Activated B cell treated with CpG ODN at 0.5 μM for 24 hours (primary cell): ENCODE measurements around the gene DYNLT4. TPM values are rescaled to one million over a fixed set of nuclear protein-coding genes. Genes with fewer than 3 reads are reported as not detected.

Experiments used
- ATAC-seq: fragments of 200-7000 bp; cut with Tn5 transposase; one replicate; pipeline ENCODE4 v1.10.0; 2021; ENCODE audit warnings: low read depth, mild to moderate bottlenecking, moderate library complexity
- CTCF ChIA-PET: fragments of 350-600 bp; sonication (Branson Sonifier 250); formaldehyde crosslinking; loops from one replicate; lab custom pipeline; 2021; ENCODE audit warnings: antibody characterized with exemption; lab: Charles Lee
- POLR2A ChIA-PET: fragments of 350-600 bp; sonication (Branson Sonifier 250); formaldehyde crosslinking; loops from one replicate; lab custom pipeline; 2021; ENCODE audit warnings: antibody characterized with exemption; lab: Charles Lee
- DNase-seq: peaks from one replicate; pipeline ENCODE4 v3.0.0; 2022
- H3K27ac Mint-ChIP-seq: one replicate; pipeline ENCODE4 v1.8.0; 2020; ENCODE audit warnings: mixed read lengths
- H3K27me3 Mint-ChIP-seq: one replicate; pipeline ENCODE4 v1.8.0; 2021; ENCODE audit warnings: mixed read lengths
- H3K36me3 Mint-ChIP-seq: one replicate; pipeline ENCODE4 v1.8.0; 2021; ENCODE audit warnings: low read depth, mixed read lengths
- H3K4me1 Mint-ChIP-seq: one replicate; pipeline ENCODE4 v1.8.0; 2021; ENCODE audit warnings: mixed read lengths
- H3K4me3 Mint-ChIP-seq: one replicate; pipeline ENCODE4 v1.8.0; 2020; ENCODE audit warnings: mild to moderate bottlenecking, mixed read lengths
- H3K9me3 Mint-ChIP-seq: one replicate; pipeline ENCODE4 v1.8.0; 2020; ENCODE audit warnings: mixed read lengths
- CTCF ChIP-seq: fragments of 200-600 bp; IDR thresholded peaks from one replicate; pipeline ENCODE4 v1.8.0; 2022; ENCODE audit warnings: antibody characterized with exemption, mild to moderate bottlenecking
- intact Hi-C: fragments of 100-400 bp; cut with micrococcal nuclease; formaldehyde crosslinking; loops from one replicate; pipeline ENCODE4 v1.15.1; 2024
- total RNA-seq: library from RNA; stranded (reverse); gene quantifications from 2 replicates; pipeline ENCODE4 v1.2.3, GENCODE V29; 2022

Gene DYNLT4
- total RNA-seq, 1 donor from 2014 or later: not detected

- TF ChIP-seq CTCF: no peak
- Mint-ChIP-seq H3K9me3 (no peaks in the 10 kb centered on the region), H3K27me3 (no peaks in the 10 kb centered on the region), H3K4me1 (peaks cover 38% of the 10 kb centered on the region), H3K27ac (peak overlapping the region; percentile 86), H3K36me3 (peaks cover 29% of the 10 kb centered on the region), H3K4me3 (peak overlapping the region; percentile 75)
- ChIA-PET CTCF (interaction anchor here (0.6 to 2.7 kb wide), 10 partner anchors 9 to 761 kb away, joined by 3 to 7 read pairs (median 4); partner anchors contain the start of genes RNU5D-1 and RPS8), POLR2A (interaction anchor here (0.5 to 9.4 kb wide), 20 partner anchors 9 to 775 kb away, joined by 3 to 113 read pairs (median 4); partner anchors contain the start of genes ARMH1, BTBD19, HECTD3 and PLK3)
- DNase-seq: peak; percentile 50
- peak; percentile 22 for ATAC-seq
- intact Hi-C loops: loop anchor here (2.0 to 10.0 kb wide), 5 partner anchors 46 to 903 kb away; partner anchors contain the start of genes EIF2B3, GPBP1L1, KIF2C and RNU5D-1
Measured at GRCh38 chr1:44784094-44785028, 22.8 kb downstream of the DYNLT4 start.

GRCh38 chr1:44783697-44784093 lies 23.5 kb downstream of the DYNLT4 start:
- Mint-ChIP-seq H3K4me1 (peaks cover 42% of the 10 kb centered on the region), H3K9me3 (no peaks in the 10 kb centered on the region), H3K27ac (peak overlapping the region; percentile 82), H3K4me3 (peak overlapping the region; percentile 70), H3K27me3 (no peaks in the 10 kb centered on the region), H3K36me3 (peaks cover 36% of the 10 kb centered on the region)
- no peak for TF ChIP-seq CTCF
- no peak for ATAC-seq
- intact Hi-C loops: loop anchor here (2.0 to 10.0 kb wide), 3 partner anchors 45 to 421 kb away; partner anchors contain the start of genes KIF2C, RNU5D-1 and ZSWIM5
- POLR2A ChIA-PET: interaction anchor here (0.6 to 9.4 kb wide), 17 partner anchors 8 to 776 kb away, joined by 3 to 113 read pairs (median 5); partner anchors contain the start of genes BTBD19, PLK3, RNU5D-1 and RPS8
- no peak for DNase-seq
- CTCF ChIA-PET: interaction anchor here (0.7 to 2.7 kb wide), 3 partner anchors 10 to 762 kb away, joined by 4 to 7 read pairs (median 4); no protein-coding TSS in a partner anchor

- CTCF ChIA-PET: interaction anchor here (0.6 kb wide), 1 partner anchor 711 kb away, joined by 3 read pairs; no protein-coding TSS in a partner anchor
- POLR2A ChIA-PET: interaction anchor here (0.6 to 2.6 kb wide), 10 partner anchors 9 to 66 kb away, joined by 3 to 11 read pairs (median 4); partner anchors contain the start of genes PLK3 and RNU5D-1
- no peaks in the 10 kb centered on the region for H3K27me3 Mint-ChIP-seq
- H3K27ac Mint-ChIP-seq: peak overlapping the region; percentile 30
- intact Hi-C loops: loop anchor here (10.0 kb wide), 1 partner anchor 424 kb away; the partner anchor contains the start of gene ZSWIM5
- ATAC-seq: no peak
- DNase-seq: no peak
- peaks cover 66% of the 10 kb centered on the region for H3K36me3 Mint-ChIP-seq
- no peak overlapping the region for H3K4me3 Mint-ChIP-seq
- TF ChIP-seq CTCF: no peak
- H3K4me1 Mint-ChIP-seq: peaks cover 56% of the 10 kb centered on the region
- H3K9me3 Mint-ChIP-seq: no peaks in the 10 kb centered on the region
Measured at GRCh38 chr1:44780583-44781121, 26.5 kb downstream of the DYNLT4 start.

GRCh38 chr1:44778705-44779576 lies 28.2 kb downstream of the DYNLT4 start:
- H3K4me3 Mint-ChIP-seq: peak overlapping the region; percentile 2
- peaks cover 51% of the 10 kb centered on the region for H3K4me1 Mint-ChIP-seq
- no peak for TF ChIP-seq CTCF
- ChIA-PET POLR2A (interaction anchor here (0.8 to 6.3 kb wide), 10 partner anchors 9 to 561 kb away, joined by 3 to 149 read pairs (median 4); partner anchors contain the start of genes BEST4, MUTYH, RNU5D-1 and TOE1), CTCF (interaction anchor here (1.0 kb wide), 1 partner anchor 47 kb away, joined by 3 read pairs; no protein-coding TSS in a partner anchor)
- peaks cover 70% of the 10 kb centered on the region for H3K36me3 Mint-ChIP-seq
- intact Hi-C loops: no loop called here
- ATAC-seq: no peak
- no peak overlapping the region for H3K27ac Mint-ChIP-seq
- no peaks in the 10 kb centered on the region for H3K9me3 Mint-ChIP-seq
- no peaks in the 10 kb centered on the region for H3K27me3 Mint-ChIP-seq
- DNase-seq: no peak
